WTC11 (cell line): Measurements from ENCODE around the gene LETM1.

Experiments
- ATF1 ChIP-seq: sonication (generic); formaldehyde crosslinking; IDR thresholded peaks from 2 replicates; pipeline ENCODE4 v1.8.1; 2023; ENCODE audit warnings: mild to moderate bottlenecking, moderate library complexity, missing genetic modification reagents
- CBFB ChIP-seq: sonication (generic); formaldehyde crosslinking; IDR thresholded peaks from 2 replicates; pipeline ENCODE4 v1.8.1; 2022; ENCODE audit warnings: mild to moderate bottlenecking, low read depth, missing genetic modification reagents
- NR3C1 ChIP-seq: sonication (generic); formaldehyde crosslinking; conservative IDR thresholded peaks from 2 replicates; pipeline ENCODE4 v1.8.1; 2023; ENCODE audit warnings: low read depth, mild to moderate bottlenecking, missing genetic modification reagents
- TP53 ChIP-seq: sonication (generic); formaldehyde crosslinking; IDR thresholded peaks from 2 replicates; pipeline ENCODE4 v1.8.1; 2023; ENCODE audit warnings: mild to moderate bottlenecking, missing genetic modification reagents
- ZNF138 ChIP-seq: sonication (generic); formaldehyde crosslinking; conservative IDR thresholded peaks from 2 replicates; pipeline ENCODE4 v1.8.1; 2022; ENCODE audit warnings: mild to moderate bottlenecking, moderate library complexity, missing genetic modification reagents
- TF ChIP-seq, protein P1 (sequence below): fragments of 250-450 bp; sonication (Bioruptor Pico); IDR thresholded peaks from 2 replicates; pipeline ENCODE4 v1.8.0; 2021; ENCODE audit warnings: mild to moderate bottlenecking
- TF ChIP-seq, protein P2 (sequence below): sonication (generic); formaldehyde crosslinking; IDR thresholded peaks from 2 replicates; pipeline ENCODE4 v1.8.0; 2023; ENCODE audit warnings: mild to moderate bottlenecking, missing genetic modification reagents
- TF ChIP-seq, protein P3 (sequence below): sonication (generic); formaldehyde crosslinking; IDR thresholded peaks from 2 replicates; pipeline ENCODE4 v1.8.0; 2022; ENCODE audit warnings: mild to moderate bottlenecking, missing genetic modification reagents
- TF ChIP-seq, protein P4 (sequence below): fragments of 200-600 bp; IDR thresholded peaks from 2 replicates; pipeline ENCODE4 v1.8.0; 2022; ENCODE audit warnings: antibody characterized with exemption
- TF ChIP-seq, protein P5 (sequence below): sonication (generic); formaldehyde crosslinking; IDR thresholded peaks from 2 replicates; pipeline ENCODE4 v1.8.0; 2022; ENCODE audit warnings: mild to moderate bottlenecking, missing genetic modification reagents
- TF ChIP-seq, protein P6 (sequence below): sonication (generic); formaldehyde crosslinking; IDR thresholded peaks from 2 replicates; pipeline ENCODE4 v1.8.1; 2022; ENCODE audit warnings: low read depth, mild to moderate bottlenecking, moderate library complexity, missing genetic modification reagents, borderline replicate concordance
- TF ChIP-seq, protein P7 (sequence below): sonication (generic); formaldehyde crosslinking; conservative IDR thresholded peaks from 2 replicates; pipeline ENCODE4 v1.8.1; 2022; ENCODE audit warnings: mild to moderate bottlenecking, missing genetic modification reagents

DNA sequence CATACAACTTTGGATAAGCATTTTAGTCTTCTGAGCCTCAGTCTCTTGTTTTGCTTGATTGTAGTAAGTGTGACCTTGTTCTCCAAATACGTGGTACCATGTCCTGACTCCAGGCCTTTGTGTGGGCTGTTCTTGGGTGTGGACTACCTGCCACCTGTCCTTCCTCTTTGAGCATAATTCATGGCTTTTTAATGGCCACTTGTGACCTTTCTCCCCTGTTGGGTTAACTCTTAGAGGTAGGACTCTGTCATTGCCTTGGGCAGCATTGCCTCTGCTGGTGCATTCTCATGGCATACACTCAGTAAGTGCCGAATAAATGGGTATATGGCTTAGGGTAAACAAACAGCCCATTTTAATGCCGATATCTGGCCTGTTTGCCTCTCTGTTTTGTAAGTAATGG is 18.2 kb upstream of the LETM1 start:
- TF ChIP-seq, protein P1, sequence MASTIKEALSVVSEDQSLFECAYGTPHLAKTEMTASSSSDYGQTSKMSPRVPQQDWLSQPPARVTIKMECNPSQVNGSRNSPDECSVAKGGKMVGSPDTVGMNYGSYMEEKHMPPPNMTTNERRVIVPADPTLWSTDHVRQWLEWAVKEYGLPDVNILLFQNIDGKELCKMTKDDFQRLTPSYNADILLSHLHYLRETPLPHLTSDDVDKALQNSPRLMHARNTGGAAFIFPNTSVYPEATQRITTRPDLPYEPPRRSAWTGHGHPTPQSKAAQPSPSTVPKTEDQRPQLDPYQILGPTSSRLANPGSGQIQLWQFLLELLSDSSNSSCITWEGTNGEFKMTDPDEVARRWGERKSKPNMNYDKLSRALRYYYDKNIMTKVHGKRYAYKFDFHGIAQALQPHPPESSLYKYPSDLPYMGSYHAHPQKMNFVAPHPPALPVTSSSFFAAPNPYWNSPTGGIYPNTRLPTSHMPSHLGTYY (CRISPR knock-in tag) = no peak
- no peak for TF ChIP-seq CBFB (CRISPR knock-in tag)
- TF ChIP-seq, protein P2, sequence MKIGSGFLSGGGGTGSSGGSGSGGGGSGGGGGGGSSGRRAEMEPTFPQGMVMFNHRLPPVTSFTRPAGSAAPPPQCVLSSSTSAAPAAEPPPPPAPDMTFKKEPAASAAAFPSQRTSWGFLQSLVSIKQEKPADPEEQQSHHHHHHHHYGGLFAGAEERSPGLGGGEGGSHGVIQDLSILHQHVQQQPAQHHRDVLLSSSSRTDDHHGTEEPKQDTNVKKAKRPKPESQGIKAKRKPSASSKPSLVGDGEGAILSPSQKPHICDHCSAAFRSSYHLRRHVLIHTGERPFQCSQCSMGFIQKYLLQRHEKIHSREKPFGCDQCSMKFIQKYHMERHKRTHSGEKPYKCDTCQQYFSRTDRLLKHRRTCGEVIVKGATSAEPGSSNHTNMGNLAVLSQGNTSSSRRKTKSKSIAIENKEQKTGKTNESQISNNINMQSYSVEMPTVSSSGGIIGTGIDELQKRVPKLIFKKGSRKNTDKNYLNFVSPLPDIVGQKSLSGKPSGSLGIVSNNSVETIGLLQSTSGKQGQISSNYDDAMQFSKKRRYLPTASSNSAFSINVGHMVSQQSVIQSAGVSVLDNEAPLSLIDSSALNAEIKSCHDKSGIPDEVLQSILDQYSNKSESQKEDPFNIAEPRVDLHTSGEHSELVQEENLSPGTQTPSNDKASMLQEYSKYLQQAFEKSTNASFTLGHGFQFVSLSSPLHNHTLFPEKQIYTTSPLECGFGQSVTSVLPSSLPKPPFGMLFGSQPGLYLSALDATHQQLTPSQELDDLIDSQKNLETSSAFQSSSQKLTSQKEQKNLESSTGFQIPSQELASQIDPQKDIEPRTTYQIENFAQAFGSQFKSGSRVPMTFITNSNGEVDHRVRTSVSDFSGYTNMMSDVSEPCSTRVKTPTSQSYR (CRISPR knock-in tag) = no peak
- TF ChIP-seq, protein P3, sequence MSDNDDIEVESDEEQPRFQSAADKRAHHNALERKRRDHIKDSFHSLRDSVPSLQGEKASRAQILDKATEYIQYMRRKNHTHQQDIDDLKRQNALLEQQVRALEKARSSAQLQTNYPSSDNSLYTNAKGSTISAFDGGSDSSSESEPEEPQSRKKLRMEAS = no peak
- TF ChIP-seq, protein P4, sequence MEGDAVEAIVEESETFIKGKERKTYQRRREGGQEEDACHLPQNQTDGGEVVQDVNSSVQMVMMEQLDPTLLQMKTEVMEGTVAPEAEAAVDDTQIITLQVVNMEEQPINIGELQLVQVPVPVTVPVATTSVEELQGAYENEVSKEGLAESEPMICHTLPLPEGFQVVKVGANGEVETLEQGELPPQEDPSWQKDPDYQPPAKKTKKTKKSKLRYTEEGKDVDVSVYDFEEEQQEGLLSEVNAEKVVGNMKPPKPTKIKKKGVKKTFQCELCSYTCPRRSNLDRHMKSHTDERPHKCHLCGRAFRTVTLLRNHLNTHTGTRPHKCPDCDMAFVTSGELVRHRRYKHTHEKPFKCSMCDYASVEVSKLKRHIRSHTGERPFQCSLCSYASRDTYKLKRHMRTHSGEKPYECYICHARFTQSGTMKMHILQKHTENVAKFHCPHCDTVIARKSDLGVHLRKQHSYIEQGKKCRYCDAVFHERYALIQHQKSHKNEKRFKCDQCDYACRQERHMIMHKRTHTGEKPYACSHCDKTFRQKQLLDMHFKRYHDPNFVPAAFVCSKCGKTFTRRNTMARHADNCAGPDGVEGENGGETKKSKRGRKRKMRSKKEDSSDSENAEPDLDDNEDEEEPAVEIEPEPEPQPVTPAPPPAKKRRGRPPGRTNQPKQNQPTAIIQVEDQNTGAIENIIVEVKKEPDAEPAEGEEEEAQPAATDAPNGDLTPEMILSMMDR = no peak
- no peak for TF ChIP-seq NR3C1
- TF ChIP-seq TP53 (CRISPR knock-in tag) = no peak
- TF ChIP-seq ATF1 = no peak
- TF ChIP-seq, protein P5, sequence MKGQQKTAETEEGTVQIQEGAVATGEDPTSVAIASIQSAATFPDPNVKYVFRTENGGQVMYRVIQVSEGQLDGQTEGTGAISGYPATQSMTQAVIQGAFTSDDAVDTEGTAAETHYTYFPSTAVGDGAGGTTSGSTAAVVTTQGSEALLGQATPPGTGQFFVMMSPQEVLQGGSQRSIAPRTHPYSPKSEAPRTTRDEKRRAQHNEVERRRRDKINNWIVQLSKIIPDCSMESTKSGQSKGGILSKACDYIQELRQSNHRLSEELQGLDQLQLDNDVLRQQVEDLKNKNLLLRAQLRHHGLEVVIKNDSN (CRISPR knock-in tag) = no peak
- TF ChIP-seq ZNF138 (CRISPR knock-in tag) = no peak
- TF ChIP-seq, protein P6, sequence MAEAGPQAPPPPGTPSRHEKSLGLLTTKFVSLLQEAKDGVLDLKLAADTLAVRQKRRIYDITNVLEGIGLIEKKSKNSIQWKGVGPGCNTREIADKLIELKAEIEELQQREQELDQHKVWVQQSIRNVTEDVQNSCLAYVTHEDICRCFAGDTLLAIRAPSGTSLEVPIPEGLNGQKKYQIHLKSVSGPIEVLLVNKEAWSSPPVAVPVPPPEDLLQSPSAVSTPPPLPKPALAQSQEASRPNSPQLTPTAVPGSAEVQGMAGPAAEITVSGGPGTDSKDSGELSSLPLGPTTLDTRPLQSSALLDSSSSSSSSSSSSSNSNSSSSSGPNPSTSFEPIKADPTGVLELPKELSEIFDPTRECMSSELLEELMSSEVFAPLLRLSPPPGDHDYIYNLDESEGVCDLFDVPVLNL = no peak
- TF ChIP-seq, protein P7, sequence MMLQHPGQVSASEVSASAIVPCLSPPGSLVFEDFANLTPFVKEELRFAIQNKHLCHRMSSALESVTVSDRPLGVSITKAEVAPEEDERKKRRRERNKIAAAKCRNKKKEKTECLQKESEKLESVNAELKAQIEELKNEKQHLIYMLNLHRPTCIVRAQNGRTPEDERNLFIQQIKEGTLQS = no peak
